ENCODE data around the gene MYH11.
A peak's percentile ranks its signal among the peaks of the same experiment; 100 is the strongest.

MYH11 gene

GRCh38 chr16:15775209-15775608 lies 81.6 kb downstream of the MYH11 start:
- DNase-seq, result no peak

GRCh38 chr16:15773968-15774367 lies 82.9 kb downstream of the MYH11 start:
- no peak for DNase-seq

- no peak for DNase-seq
Measured at GRCh38 chr16:15772579-15773293, 84.1 kb downstream of the MYH11 start.

GRCh38 chr16:15771694-15772093 lies 85.1 kb downstream of the MYH11 start:
- no peak for DNase-seq

GRCh38 chr16:15770512-15770911 lies 86.3 kb downstream of the MYH11 start:
- DNase-seq, result no peak

- no peak for DNase-seq
Measured at GRCh38 chr16:15770107-15770506, 86.7 kb downstream of the MYH11 start.

- no peak for DNase-seq
Measured at GRCh38 chr16:15769239-15769638, 87.6 kb downstream of the MYH11 start.

- no peak for DNase-seq
Measured at GRCh38 chr16:15768201-15768600, 88.6 kb downstream of the MYH11 start.

- DNase-seq, result no peak
Measured at GRCh38 chr16:15766918-15767317, 89.9 kb downstream of the MYH11 start.

GRCh38 chr16:15765880-15766279 lies 90.9 kb downstream of the MYH11 start:
- DNase-seq, result peak in 1 of 2 experiments; percentile 51

GRCh38 chr16:15765116-15765515 lies 91.7 kb downstream of the MYH11 start:
- DNase-seq, result no peak

GRCh38 chr16:15764112-15764511 lies 92.7 kb downstream of the MYH11 start:
- no peak for DNase-seq

GRCh38 chr16:15760129-15760528 lies 96.7 kb downstream of the MYH11 start:
- DNase-seq, result no peak

- no peak for DNase-seq
Measured at GRCh38 chr16:15759070-15759469, 97.8 kb downstream of the MYH11 start.

- DNase-seq, result no peak
Measured at GRCh38 chr16:15757630-15758251, 99.1 kb downstream of the MYH11 start.

GRCh38 chr16:15757077-15757386 lies 99.8 kb downstream of the MYH11 start:
- DNase-seq, result no peak

GRCh38 chr16:15754821-15755534 lies 101.8 kb downstream of the MYH11 start:
- DNase-seq, result no peak

- DNase-seq, result no peak
Measured at GRCh38 chr16:15752717-15753488, 103.9 kb downstream of the MYH11 start.

GRCh38 chr16:15751940-15752339 lies 104.9 kb downstream of the MYH11 start:
- DNase-seq, result no peak

GRCh38 chr16:15749985-15750384 lies 106.8 kb downstream of the MYH11 start:
- DNase-seq, result no peak

GRCh38 chr16:15749371-15749770 lies 107.5 kb downstream of the MYH11 start:
- DNase-seq, result no peak

- no peak for DNase-seq
Measured at GRCh38 chr16:15748654-15749053, 108.2 kb downstream of the MYH11 start.

GRCh38 chr16:15747937-15748336 lies 108.9 kb downstream of the MYH11 start:
- DNase-seq, result no peak

GRCh38 chr16:15746332-15746731 lies 110.5 kb downstream of the MYH11 start:
- DNase-seq, result no peak

All from NCI-H1930 (cell line).